Measurements from ENCODE around the gene KIF4A. TPM values are rescaled to one million over a fixed set of nuclear protein-coding genes. Genes with fewer than 3 reads are reported as not detected.
"Not testable (repeated sequence)": the region's sequence is repeated elsewhere in the genome, so short reads cannot be mapped to it uniquely, and the experiment has no call there.

Gene KIF4A
- total RNA-seq, 4 donors from 2014 or later: 0.06 to 0.42 (median 0.37) TPM

- no peak overlapping the region for H3K27ac ChIP-seq (replicated peaks in 1 of 4)
- no peak overlapping the region for H3K4me3 ChIP-seq
- intact Hi-C loops (cut with DNase I): no loop called here
- 62% methylated on average over 2 of the region's 2 CpGs for WGBS
- TF ChIP-seq POLR2AphosphoS5 (IDR thresholded peaks at IDR 0.05): no peak
- no peak for TF ChIP-seq POLR2A (IDR thresholded peaks at IDR 0.05; ENCODE audit: low read depth)
- no peak for TF ChIP-seq CTCF (IDR thresholded peaks at IDR 0.05)
- no peak for TF ChIP-seq EP300 (IDR thresholded peaks at IDR 0.05)
- H3K4me1 ChIP-seq: no peaks in the 10 kb centered on the region
- no peaks in the 10 kb centered on the region for H3K9me3 ChIP-seq
- no peak for DNase-seq (ENCODE audit: extremely low spot score)
- no peaks in the 10 kb centered on the region for H3K27me3 ChIP-seq
- H3K36me3 ChIP-seq: no peaks in the 10 kb centered on the region
Measured at GRCh38 chrX:70386235-70386634, 96.3 kb downstream of the KIF4A start.

- Histone ChIP-seq H3K27me3 (peaks cover 0 to 5% (median 0%) of the 10 kb centered on the region in 4 donors), H3K9me3 (peaks cover 0 to 4% (median 0%) of the 10 kb centered on the region in 4 donors), H3K4me1 (no peaks in the 10 kb centered on the region), H3K27ac (replicated peaks in 1 of 4) (no peak overlapping the region), H3K36me3 (no peaks in the 10 kb centered on the region), H3K4me3 (no peak overlapping the region)
- DNase-seq (ENCODE audit: extremely low spot score): no peak
- 65% methylated on average over 4 of the region's 4 CpGs for WGBS
- no peak for TF ChIP-seq EP300 (IDR thresholded peaks at IDR 0.05)
- no peak for TF ChIP-seq CTCF (IDR thresholded peaks at IDR 0.05)
- no peak for TF ChIP-seq POLR2A (IDR thresholded peaks at IDR 0.05; ENCODE audit: low read depth)
- TF ChIP-seq POLR2AphosphoS5 (IDR thresholded peaks at IDR 0.05): no peak
- intact Hi-C loops (cut with DNase I): no loop called here
Measured at GRCh38 chrX:70398899-70399298, 109.0 kb downstream of the KIF4A start.

- H3K4me3 ChIP-seq; H3K27ac ChIP-seq (replicated peaks in 1 of 4); H3K27me3 ChIP-seq; intact Hi-C loops (cut with DNase I); H3K4me1 ChIP-seq; H3K36me3 ChIP-seq; H3K9me3 ChIP-seq; DNase-seq (ENCODE audit: extremely low spot score): not testable (repeated sequence)
- WGBS: 100% methylated on average over 1 of the region's 3 CpGs
Measured at GRCh38 chrX:70400181-70400580, 110.3 kb downstream of the KIF4A start.

- no peaks in the 10 kb centered on the region for H3K4me1 ChIP-seq
- 81% methylated on average over 2 of the region's 2 CpGs for WGBS
- no peaks in the 10 kb centered on the region for H3K9me3 ChIP-seq
- H3K27ac ChIP-seq (replicated peaks in 1 of 4): no peak overlapping the region
- no peak for DNase-seq (ENCODE audit: extremely low spot score)
- H3K4me3 ChIP-seq: no peak overlapping the region
- H3K27me3 ChIP-seq: peaks cover 0 to 5% (median 0%) of the 10 kb centered on the region in 4 donors
- no peaks in the 10 kb centered on the region for H3K36me3 ChIP-seq
- no peak for TF ChIP-seq POLR2AphosphoS5 (IDR thresholded peaks at IDR 0.05)
- TF ChIP-seq CTCF (IDR thresholded peaks at IDR 0.05): no peak
- TF ChIP-seq EP300 (IDR thresholded peaks at IDR 0.05): no peak
- TF ChIP-seq POLR2A (IDR thresholded peaks at IDR 0.05; ENCODE audit: low read depth): no peak
- intact Hi-C loops (cut with DNase I): no loop called here
Measured at GRCh38 chrX:70402721-70403120, 112.8 kb downstream of the KIF4A start.

- H3K36me3 ChIP-seq: no peaks in the 10 kb centered on the region
- intact Hi-C loops (cut with DNase I): no loop called here
- no peak for TF ChIP-seq POLR2A (IDR thresholded peaks at IDR 0.05; ENCODE audit: low read depth)
- no peak for DNase-seq (ENCODE audit: extremely low spot score)
- no peaks in the 10 kb centered on the region for H3K9me3 ChIP-seq
- no peaks in the 10 kb centered on the region for H3K4me1 ChIP-seq
- no peak overlapping the region for H3K4me3 ChIP-seq
- H3K27me3 ChIP-seq: peaks cover 0 to 5% (median 0%) of the 10 kb centered on the region in 4 donors
- WGBS: 93% methylated on average over 1 of the region's 1 CpG
- H3K27ac ChIP-seq (replicated peaks in 1 of 4): no peak overlapping the region
Measured at GRCh38 chrX:70405003-70405402, 115.1 kb downstream of the KIF4A start.

- 88% methylated on average over 2 of the region's 2 CpGs for whole genome bisulfite sequencing
- intact Hi-C loops (cut with DNase I): no loop called here
- no peak overlapping the region for H3K27ac ChIP-seq (replicated peaks in 1 of 4)
- TF ChIP-seq POLR2A (IDR thresholded peaks at IDR 0.05; ENCODE audit: low read depth) (no peak), CTCF (IDR thresholded peaks at IDR 0.05) (no peak), EP300 (IDR thresholded peaks at IDR 0.05) (no peak), POLR2AphosphoS5 (IDR thresholded peaks at IDR 0.05) (no peak)
- H3K4me3 ChIP-seq: no peak overlapping the region
- no peaks in the 10 kb centered on the region for H3K4me1 ChIP-seq
- no peaks in the 10 kb centered on the region for H3K27me3 ChIP-seq
- no peaks in the 10 kb centered on the region for H3K36me3 ChIP-seq
- H3K9me3 ChIP-seq: no peaks in the 10 kb centered on the region
- no peak for DNase-seq (ENCODE audit: extremely low spot score)
Measured at GRCh38 chrX:70410921-70411320, 121.0 kb downstream of the KIF4A start.
